Gastrocnemius medialis (tissue), 4 donors: ENCODE results near the gene BTLA. TPM values are rescaled to one million over a fixed set of nuclear protein-coding genes. Genes with fewer than 3 reads are reported as not detected.
A peak's percentile ranks its signal among the peaks of the same experiment; 100 is the strongest.

Source experiments
- ATAC-seq, 2 donors: fragments of 150-250 bp; one replicate each; pipeline ENCODE4 v1.9.1; 2016
- DNase-seq, 2 donors: peaks; one replicate each; pipeline ENCODE4 v3.0.0-alpha.2; 2019
- H3K27ac ChIP-seq, 4 donors: fragments of 200-600 bp; sonication (generic); 1 replicate in 1 of 4; 2 replicates in 3 of 4; pipeline ENCODE4 v1.5.1; 2016 to 2018; ENCODE audit warnings: mild to moderate bottlenecking in 2 of 4, moderate library complexity in 1 of 4
- H3K27me3 ChIP-seq, 3 donors: fragments of 200-600 bp; sonication (generic) in 2 of 3; 1 replicate in 1 of 3; 2 replicates in 2 of 3; pipeline versions ENCODE4 v1.5.1 to v1.6.0; 2016 to 2019; ENCODE audit warnings: mild to moderate bottlenecking in 1 of 3, moderate library complexity in 1 of 3
- H3K36me3 ChIP-seq, 2 donors: fragments of 200-600 bp; sonication (generic) in 1 of 2; one replicate each; pipeline ENCODE4 v1.5.1; 2017 to 2018
- H3K4me1 ChIP-seq, 2 donors: fragments of 200-600 bp; sonication (generic) in 1 of 2; one replicate each; pipeline ENCODE4 v1.5.1; 2016 to 2017; ENCODE audit warnings: mild to moderate bottlenecking in 2 of 2
- H3K4me3 ChIP-seq, 4 donors: fragments of 200-600 bp; sonication (generic) in 3 of 4; 1 replicate in 1 of 4; 2 replicates in 3 of 4; pipeline ENCODE4 v1.5.1; 2016 to 2019; ENCODE audit warnings: mild to moderate bottlenecking in 2 of 4
- H3K9me3 ChIP-seq, 3 donors: fragments of 200-600 bp; sonication (generic) in 2 of 3; 1 replicate in 1 of 3; 2 replicates in 2 of 3; pipeline ENCODE4 v1.5.1; 2016 to 2019
- CTCF ChIP-seq, 5 experiments: fragments of 450-650 bp in 3 of 5; fragments of 200-600 bp in 2 of 5; sonication (generic) in 2 of 5; IDR thresholded peaks in 4 of 5; conservative IDR thresholded peaks in 1 of 5; 1 replicate in 4 of 5; 2 replicates in 1 of 5; pipeline ENCODE4 v1.5.1; 2016 to 2019; ENCODE audit warnings: antibody characterized with exemption in 5 of 5, mild to moderate bottlenecking in 3 of 5, moderate library complexity in 3 of 5
- POLR2A ChIP-seq, 2 donors: fragments of 450-650 bp; IDR thresholded peaks; one replicate each; pipeline ENCODE4 v1.6.1; 2017; ENCODE audit warnings: antibody characterized with exemption in 2 of 2, mild to moderate bottlenecking in 2 of 2, moderate library complexity in 2 of 2
- in situ Hi-C, 4 donors: fragments of 200-750 bp; cut with MboI; loops; one replicate each; pipeline versions ENCODE4 v1.15.0 to v1.8.0; 2017; ENCODE audit warnings: low sequenced_read_pairs in 4 of 4
- intact Hi-C: fragments of 100-400 bp; cut with DNase I; formaldehyde crosslinking; loops from one replicate; pipeline ENCODE4 v1.15.1; 2023; ENCODE audit warnings: low total_unique reads
- total RNA-seq, 4 donors: library from RNA; depleted of rRNA; stranded (reverse); fragments of >200 nt; gene quantifications; one replicate each; pipeline versions ENCODE4 v1.1.0 to v1.2.3, GENCODE V29; 2016

The BTLA gene
- total RNA-seq, 4 donors from 2014 or later = not detected

GRCh38 chr3:112446343-112446742 is 52.9 kb downstream of the BTLA start:
- TF ChIP-seq POLR2A (IDR thresholded peaks at IDR 0.05) (no peak), CTCF (IDR thresholded peaks at IDR 0.05 in 4 of 5, conservative IDR thresholded peaks at IDR 0.05 in 1 of 5) (no peak)
- in situ Hi-C loops (no loop called here), intact Hi-C loops (no loop called here)
- no peaks in the 10 kb centered on the region for H3K36me3 ChIP-seq
- ATAC-seq (no peak), DNase-seq (no peak)
- H3K27ac ChIP-seq = no peak overlapping the region
- no peaks in the 10 kb centered on the region for H3K9me3 ChIP-seq
- H3K27me3 ChIP-seq = no peaks in the 10 kb centered on the region
- no peak overlapping the region for H3K4me3 ChIP-seq
- H3K4me1 ChIP-seq = no peaks in the 10 kb centered on the region

GRCh38 chr3:112445839-112446238 is 53.4 kb downstream of the BTLA start:
- ATAC-seq = no peak
- Histone ChIP-seq H3K27me3 (no peaks in the 10 kb centered on the region), H3K4me1 (no peaks in the 10 kb centered on the region), H3K36me3 (no peaks in the 10 kb centered on the region), H3K27ac (no peak overlapping the region), H3K9me3 (no peaks in the 10 kb centered on the region), H3K4me3 (no peak overlapping the region)
- intact Hi-C loops (no loop called here), in situ Hi-C loops (no loop called here)
- no peak for DNase-seq
- no peak for TF ChIP-seq CTCF (IDR thresholded peaks at IDR 0.05 in 4 of 5, conservative IDR thresholded peaks at IDR 0.05 in 1 of 5)
- TF ChIP-seq POLR2A (IDR thresholded peaks at IDR 0.05) = no peak

GRCh38 chr3:112437146-112438022 is 61.9 kb downstream of the BTLA start:
- Histone ChIP-seq H3K4me1 (no peaks in the 10 kb centered on the region), H3K27ac (no peak overlapping the region), H3K36me3 (no peaks in the 10 kb centered on the region), H3K4me3 (no peak overlapping the region), H3K27me3 (no peaks in the 10 kb centered on the region), H3K9me3 (no peaks in the 10 kb centered on the region)
- ATAC-seq = no peak
- TF ChIP-seq POLR2A (IDR thresholded peaks at IDR 0.05) (no peak), CTCF (IDR thresholded peaks at IDR 0.05 in 4 of 5, conservative IDR thresholded peaks at IDR 0.05 in 1 of 5) (peak in 1 of 5 experiments; percentile 20)
- intact Hi-C loops = no loop called here
- DNase-seq = no peak
- in situ Hi-C loops = no loop called here

GRCh38 chr3:112429960-112430359 is 69.3 kb downstream of the BTLA start:
- no peak for TF ChIP-seq CTCF (IDR thresholded peaks at IDR 0.05 in 4 of 5, conservative IDR thresholded peaks at IDR 0.05 in 1 of 5)
- TF ChIP-seq POLR2A (IDR thresholded peaks at IDR 0.05) = no peak
- DNase-seq (no peak), ATAC-seq (no peak)
- no peaks in the 10 kb centered on the region for H3K4me1 ChIP-seq
- no peaks in the 10 kb centered on the region for H3K27me3 ChIP-seq
- no peak overlapping the region for H3K27ac ChIP-seq
- in situ Hi-C loops = no loop called here
- H3K9me3 ChIP-seq = no peaks in the 10 kb centered on the region
- intact Hi-C loops = no loop called here
- H3K4me3 ChIP-seq = no peak overlapping the region
- no peaks in the 10 kb centered on the region for H3K36me3 ChIP-seq
